K562 (cell line): ENCODE measurements around the gene TCAP. TPM values are rescaled to one million over a fixed set of nuclear protein-coding genes. Genes with fewer than 3 reads are reported as not detected.

Source experiments
- ATAC-seq: fragments of 200-7000 bp; cut with Tn5 transposase; 3 replicates; pipeline ENCODE4 v1.9.1; 2020; ENCODE audit warnings: moderate library complexity
- BruUV-seq: library from RNA; stranded (reverse); fragments of 400-500 nt; replicated peaks from 2 replicates; lab custom pipeline; 2021; lab: Mats Ljungman, UMichigan
- CTCF ChIA-PET: fragments of 300-600 bp; formaldehyde crosslinking; extraction: SDS; loops from one replicate; lab custom pipeline; 2021; ENCODE audit warnings: low intra/inter-chr PET ratio; lab: Yijun Ruan, JAX
- POLR2A ChIA-PET: fragments of 300-600, 350-650 bp; sonication (Branson Sonifier 250); formaldehyde crosslinking; extraction: SDS; loops from one replicate; lab custom pipeline; 2021; ENCODE audit warnings: antibody characterized with exemption, inconsistent platforms; lab: Yijun Ruan, JAX
- DNase-seq, 4 experiments: peaks; one replicate each; pipeline versions ENCODE4 v3.0.0 to v3.0.0-alpha.2; 2011 to 2018; ENCODE audit warnings: low spot score in 3 of 4, mixed read lengths in 3 of 4; ENCODE audit errors: extremely low read depth in 1 of 4
- FAIRE-seq: peaks from 2 replicates; lab custom pipeline; 2011; peaks lifted over from hg19 to GRCh38; lab: Jason Lieb, UNC
- H2AFZ ChIP-seq: 2 replicates; pipeline ENCODE4 v1.6.0; 2011; ENCODE audit warnings: low read depth, low read length, control low read depth, inconsistent platforms
- H3K27ac ChIP-seq: fragments of 200-600 bp; 3 replicates; pipeline ENCODE4 v1.8.0; 2011; ENCODE audit warnings: low read depth, mild to moderate bottlenecking, control low read depth, inconsistent platforms, low read length, moderate library complexity, mixed read lengths; ENCODE audit errors: extremely low read depth
- H3K27me3 ChIP-seq, 2 experiments: fragments of 300-600 bp in 1 of 2; 2 replicates in 1 of 2; 3 replicates in 1 of 2; pipeline versions ENCODE4 v1.6.0 to v1.8.0; 2011; ENCODE audit warnings: inconsistent platforms in 2 of 2, low read length in 2 of 2, mild to moderate bottlenecking in 1 of 2, mixed read lengths in 1 of 2, moderate library complexity in 1 of 2; ENCODE audit not compliant: control insufficient read depth in 2 of 2, insufficient read depth in 2 of 2
- H3K36me3 ChIP-seq: fragments of 300-600 bp; 3 replicates; pipeline ENCODE4 v1.8.0; 2011; ENCODE audit warnings: mild to moderate bottlenecking, low read length, inconsistent platforms; ENCODE audit not compliant: control insufficient read depth, insufficient read depth
- H3K4me1 ChIP-seq, 2 experiments: fragments of 200-600 bp in 1 of 2; replicated peaks in 1 of 2; 2 replicates in 1 of 2; 3 replicates in 1 of 2; pipeline versions ENCODE4 v1.5.1 to v1.8.0; 2011; ENCODE audit warnings: inconsistent platforms in 2 of 2, low read length in 2 of 2, mild to moderate bottlenecking in 1 of 2, mixed read lengths in 1 of 2, moderate library complexity in 1 of 2; ENCODE audit not compliant: control insufficient read depth in 2 of 2, insufficient read depth in 2 of 2
- H3K4me2 ChIP-seq: 2 replicates; pipeline ENCODE4 v1.6.1; 2011; ENCODE audit warnings: low read length, control low read depth, inconsistent platforms, mixed read lengths; ENCODE audit not compliant: insufficient read depth
- H3K4me3 ChIP-seq: fragments of 200-600 bp; sonication (generic), shearing (Covaris generic); 2 replicates; pipeline ENCODE4 v1.5.1; 2016; ENCODE audit warnings: control low read depth, inconsistent platforms
- H3K79me2 ChIP-seq: fragments of 200-600 bp; 3 replicates; pipeline ENCODE4 v1.8.0; 2011; ENCODE audit warnings: low read length, inconsistent platforms; ENCODE audit not compliant: control insufficient read depth, insufficient read depth
- H3K9ac ChIP-seq, 2 experiments: 2 replicates each; pipeline versions ENCODE4 v1.6.0 to v1.6.1; 2011; ENCODE audit warnings: low read depth in 2 of 2, low read length in 2 of 2, control low read depth in 1 of 2, inconsistent platforms in 1 of 2, mild to moderate bottlenecking in 1 of 2, mixed read lengths in 1 of 2; ENCODE audit not compliant: insufficient read depth in 1 of 2
- H3K9me1 ChIP-seq: one replicate; pipeline ENCODE4 v1.6.0; 2011; ENCODE audit warnings: inconsistent platforms, mild to moderate bottlenecking, low read length, moderate library complexity; ENCODE audit not compliant: control insufficient read depth, insufficient read depth
- H3K9me3 ChIP-seq: replicated peaks from 2 replicates; pipeline ENCODE4 v1.5.1; 2011; ENCODE audit warnings: low read depth, low read length, inconsistent platforms; ENCODE audit not compliant: control insufficient read depth, insufficient read depth
- H4K20me1 ChIP-seq: replicated peaks from 2 replicates; pipeline ENCODE4 v1.6.1; 2011; ENCODE audit warnings: low read length, inconsistent platforms, mixed read lengths; ENCODE audit not compliant: control insufficient read depth, insufficient read depth
- CTBP1 ChIP-seq: fragments of 450-650 bp; IDR thresholded peaks from 2 replicates; pipeline ENCODE4 v1.6.1; 2016; ENCODE audit warnings: borderline replicate concordance
- MIER1 ChIP-seq: fragments of 450-650 bp; IDR thresholded peaks from 2 replicates; pipeline ENCODE4 v1.6.1; 2016; ENCODE audit warnings: antibody characterized with exemption, mild to moderate bottlenecking, low read depth
- MTA3 ChIP-seq: fragments of 450-650 bp; formaldehyde crosslinking; IDR thresholded peaks from 2 replicates; pipeline ENCODE4 v1.6.1; 2017; ENCODE audit warnings: mild to moderate bottlenecking, borderline replicate concordance
- PHTF2 ChIP-seq: fragments of 250-450 bp; sonication (Bioruptor Pico); IDR thresholded peaks from 2 replicates; pipeline ENCODE4 v1.5.0; 2021; ENCODE audit warnings: mild to moderate bottlenecking
- YY1 ChIP-seq, 3 experiments: IDR thresholded peaks; 2 replicates each; pipeline ENCODE4 v1.6.1; 2011; ENCODE audit warnings: low read length in 2 of 3, mild to moderate bottlenecking in 2 of 3, moderate library complexity in 2 of 3, borderline replicate concordance in 1 of 3, control low read depth in 1 of 3, low read depth in 1 of 3; ENCODE audit not compliant: insufficient read depth in 3 of 3, insufficient replicate concordance in 2 of 3, control insufficient read depth in 1 of 3, insufficient read length in 1 of 3; ENCODE audit errors: extremely low read depth in 1 of 3
- ZNF121 ChIP-seq: sonication (generic); formaldehyde crosslinking; conservative IDR thresholded peaks from 2 replicates; pipeline ENCODE4 v1.8.0; 2022; ENCODE audit warnings: missing genetic modification reagents
- WGBS: fragments of 100-300 bp; shearing (Covaris generic); methylation state at CpG from one replicate; pipeline ENCODE4 v1.1.6; 2016; ENCODE audit warnings: low coverage, mixed read lengths; ENCODE audit not compliant: insufficient coverage; ENCODE audit errors: missing lambda C conversion rate; 5-methylcytosine and 5-hydroxymethylcytosine counted together
- in situ Hi-C: fragments of 300-500 bp; cut with MboI; formaldehyde crosslinking; loops from 4 replicates; pipeline ENCODE4 v1.15.0; 2018; ENCODE audit warnings: inconsistent platforms, mixed read lengths
- intact Hi-C: fragments of 100-400 bp; cut with micrococcal nuclease; formaldehyde crosslinking; loops from 2 replicates; pipeline ENCODE4 v1.14.2; 2022
- polyA plus RNA-seq, 8 experiments: library from polyadenylated mRNA; depleted of rRNA in 4 of 8; stranded (reverse) in 5 of 8; unstranded in 3 of 8; fragments of >200 nt; fragmentation: Nextera tagmentation in 2 of 8; fragmentation: Illumina TruSeq in 1 of 8; extraction: Ambion mirVana in 2 of 8; extraction: Trizol in 1 of 8; gene quantifications; 2 replicates each; pipeline versions ENCODE4 v1.2.1 to v1.2.3, GENCODE V29; 2011 to 2014; ENCODE audit warnings: inconsistent platforms in 1 of 8, missing spikeins in 1 of 8
- total RNA-seq, 7 experiments: library from RNA; depleted of rRNA in 6 of 7; stranded (reverse); fragments of >200 nt in 6 of 7; fragmentation: Illumina TruSeq in 2 of 7; extraction: Trizol in 2 of 7; gene quantifications; 2 replicates each; pipeline versions ENCODE4 v1.2.1 to v1.2.3, GENCODE V29; 2011 to 2021; ENCODE audit warnings: low replicate concordance in 1 of 7
- TF ChIP-seq, protein P1 (sequence below): sonication (generic); formaldehyde crosslinking; IDR thresholded peaks from 2 replicates; pipeline ENCODE4 v1.4.0; 2020; ENCODE audit warnings: mild to moderate bottlenecking, missing genetic modification reagents

Gene TCAP
- total and polyA plus RNA-seq, 9 of the 15 experiments (the other 6 are each of a cell fraction or from before 2014, with no cell fraction given): 0.33 to 1.4 (median 0.82) TPM; not detected in 2

DNA sequence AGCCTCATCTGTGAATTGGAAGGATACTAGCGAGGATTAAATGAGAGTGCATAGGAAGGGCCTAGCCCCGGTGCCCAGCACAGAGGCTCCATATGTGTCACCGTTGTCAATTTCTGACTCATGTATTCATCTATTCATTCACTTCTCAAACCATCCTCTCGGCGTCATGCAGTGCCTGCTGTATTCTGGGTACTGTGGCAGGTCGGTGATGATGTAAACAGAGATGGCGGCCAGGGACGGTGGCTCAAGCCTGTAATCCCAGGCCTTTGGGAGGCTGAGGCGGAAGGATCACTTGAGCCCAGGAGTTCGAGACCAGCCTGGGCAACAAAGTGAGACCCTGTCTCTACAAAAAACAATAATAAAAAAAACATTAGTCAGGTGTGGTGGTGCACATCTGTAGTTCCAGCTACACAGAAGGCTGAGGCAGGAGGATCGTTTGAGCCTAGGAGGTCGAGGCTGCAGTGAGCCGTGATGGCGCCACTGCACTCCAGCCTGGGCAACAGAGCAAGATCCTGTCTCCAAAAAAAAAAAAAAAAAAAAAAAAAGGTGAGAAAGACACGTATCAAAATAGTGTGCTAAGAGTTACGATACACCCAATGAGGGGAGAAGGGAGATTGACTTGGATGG lies 42.7 kb upstream of the TCAP start:
- no peaks in the 10 kb centered on the region for H4K20me1 ChIP-seq
- H3K9me1 ChIP-seq: no peaks in the 10 kb centered on the region
- no peaks in the 10 kb centered on the region for H3K36me3 ChIP-seq
- FAIRE-seq (peak; percentile 15), ATAC-seq (peak; percentile 27), DNase-seq (no peak)
- H3K4me2 ChIP-seq: peak overlapping the region; percentile 70
- H2AFZ ChIP-seq: peak overlapping the region; percentile 76
- BruUV-seq: no TSS peak
- H3K4me3 ChIP-seq: no peak overlapping the region
- H3K9ac ChIP-seq: peak overlapping the region in 1 of 2 experiments; percentile 79; a peak in 1 of 4 replicates
- in situ Hi-C loops: loop anchor here (5.0 kb wide), 2 partner anchors 50 to 135 kb away; no protein-coding TSS in a partner anchor
- WGBS: 33% methylated on average over 15 of the region's 16 CpGs
- no peaks in the 10 kb centered on the region for H3K79me2 ChIP-seq
- no peaks in the 10 kb centered on the region for H3K9me3 ChIP-seq
- peaks cover 3 to 43% of the 10 kb centered on the region in 2 experiments; a peak in 3 of 5 replicates for H3K4me1 ChIP-seq
- H3K27me3 ChIP-seq: peaks cover 0 to 25% of the 10 kb centered on the region in 2 experiments; a peak in 2 of 5 replicates
- intact Hi-C loops: loop anchor here (1.0 to 2.0 kb wide), 6 partner anchors 46 to 358 kb away; partner anchors contain the start of genes PNMT and PSMD3
- ChIA-PET CTCF (interaction anchor here (0.7 to 5.2 kb wide), 14 partner anchors 8 to 579 kb away, joined by 3 to 131 read pairs (median 6); partner anchors contain the start of genes MIEN1, PGAP3, PNMT and PSMD3), POLR2A (interaction anchor here (0.9 kb wide), 1 partner anchor 21 kb away, joined by 3 read pairs; no protein-coding TSS in a partner anchor)
- TF ChIP-seq, protein P1, sequence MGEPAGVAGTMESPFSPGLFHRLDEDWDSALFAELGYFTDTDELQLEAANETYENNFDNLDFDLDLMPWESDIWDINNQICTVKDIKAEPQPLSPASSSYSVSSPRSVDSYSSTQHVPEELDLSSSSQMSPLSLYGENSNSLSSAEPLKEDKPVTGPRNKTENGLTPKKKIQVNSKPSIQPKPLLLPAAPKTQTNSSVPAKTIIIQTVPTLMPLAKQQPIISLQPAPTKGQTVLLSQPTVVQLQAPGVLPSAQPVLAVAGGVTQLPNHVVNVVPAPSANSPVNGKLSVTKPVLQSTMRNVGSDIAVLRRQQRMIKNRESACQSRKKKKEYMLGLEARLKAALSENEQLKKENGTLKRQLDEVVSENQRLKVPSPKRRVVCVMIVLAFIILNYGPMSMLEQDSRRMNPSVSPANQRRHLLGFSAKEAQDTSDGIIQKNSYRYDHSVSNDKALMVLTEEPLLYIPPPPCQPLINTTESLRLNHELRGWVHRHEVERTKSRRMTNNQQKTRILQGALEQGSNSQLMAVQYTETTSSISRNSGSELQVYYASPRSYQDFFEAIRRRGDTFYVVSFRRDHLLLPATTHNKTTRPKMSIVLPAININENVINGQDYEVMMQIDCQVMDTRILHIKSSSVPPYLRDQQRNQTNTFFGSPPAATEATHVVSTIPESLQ (CRISPR knock-in tag): no peak
- TF ChIP-seq ZNF121 (peak; percentile 90), CTBP1 (0 out of 2 replicates have a peak, but pooled peaks have one; percentile 5), MTA3 (0 out of 2 replicates have a peak, but pooled peaks have one; percentile 12), PHTF2 (CRISPR knock-in tag) (no peak), MIER1 (0 out of 2 replicates have a peak, but pooled peaks have one; percentile 3), YY1 (IDR thresholded peaks at IDR 0.05; ENCODE audit: borderline replicate concordance in 1 of 3, control insufficient read depth in 1 of 3, extremely low read depth in 1 of 3, insufficient read depth in 3 of 3, insufficient read length in 1 of 3, insufficient replicate concordance in 2 of 3, low read depth in 1 of 3, low read length in 2 of 3) (peak in 1 of 3 experiments; percentile 37)
- no peak overlapping the region for H3K27ac ChIP-seq
